PFSK-1 (cell line): ENCODE data around the gene S100B.

Source experiments
- SIN3A ChIP-seq: IDR thresholded peaks from 2 replicates; pipeline ENCODE4 v1.6.1; 2012; ENCODE audit warnings: mild to moderate bottlenecking, low read length, moderate library complexity, borderline replicate concordance; ENCODE audit not compliant: insufficient read depth
- TAF1 ChIP-seq: IDR thresholded peaks from 2 replicates; pipeline ENCODE4 v1.6.1; 2012; ENCODE audit warnings: low read length, control low read depth, borderline replicate concordance; ENCODE audit not compliant: insufficient read depth

DNA sequence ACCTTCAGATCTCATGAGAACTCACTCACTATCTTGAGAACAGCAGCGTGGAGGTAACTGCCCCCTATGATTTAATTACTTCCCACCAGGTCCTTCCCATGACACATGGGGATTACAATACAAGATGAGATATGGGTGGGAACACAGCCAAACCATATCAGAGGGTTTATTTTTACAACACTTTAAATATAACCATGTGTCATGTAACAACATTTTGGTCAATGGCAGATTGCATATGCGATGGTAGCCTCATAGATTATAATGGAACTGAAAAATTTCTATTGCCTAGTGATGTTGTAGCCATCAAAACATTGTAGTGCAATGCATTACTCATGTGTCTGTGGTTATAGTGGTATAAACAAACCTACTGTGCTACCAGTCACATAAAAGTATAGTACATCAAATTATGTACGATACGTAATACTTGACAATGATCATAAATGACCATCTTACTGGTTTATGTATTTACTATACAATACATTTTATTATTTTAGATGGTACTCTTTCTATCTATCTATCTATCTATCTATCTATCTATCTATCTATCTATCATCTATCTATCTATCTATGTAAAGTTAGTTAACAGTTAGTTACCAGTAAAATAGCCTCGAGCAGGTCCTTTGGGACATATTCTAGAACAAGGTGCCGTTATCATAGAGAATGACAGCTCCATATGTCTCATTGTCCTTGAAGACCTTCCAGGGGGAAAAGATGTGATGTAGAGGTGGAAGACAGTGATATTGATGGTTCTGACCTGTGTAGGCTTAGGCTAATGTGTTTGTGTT, 12.6 kb upstream of the S100B start:
- TF ChIP-seq SIN3A (no peak), TAF1 (no peak)
